ENCODE measurements around the gene VRK1. TPM values are rescaled to one million over a fixed set of nuclear protein-coding genes. Genes with fewer than 3 reads are reported as not detected.

The VRK1 gene
- total and polyA plus RNA-seq, 9 donors: 11.1 to 18.4 (median 12.3) TPM

GRCh38 chr14:96922986-96923385 is 125.8 kb downstream of the VRK1 start:
- H3K4me1 ChIP-seq (ENCODE audit: control insufficient read depth, insufficient read depth, low read length): peaks cover under 1% of the 10 kb centered on the region
- DNase-seq: no peak
- 90% methylated on average over 7 of the region's 8 CpGs for WGBS (ENCODE audit: insufficient coverage)

DNA sequence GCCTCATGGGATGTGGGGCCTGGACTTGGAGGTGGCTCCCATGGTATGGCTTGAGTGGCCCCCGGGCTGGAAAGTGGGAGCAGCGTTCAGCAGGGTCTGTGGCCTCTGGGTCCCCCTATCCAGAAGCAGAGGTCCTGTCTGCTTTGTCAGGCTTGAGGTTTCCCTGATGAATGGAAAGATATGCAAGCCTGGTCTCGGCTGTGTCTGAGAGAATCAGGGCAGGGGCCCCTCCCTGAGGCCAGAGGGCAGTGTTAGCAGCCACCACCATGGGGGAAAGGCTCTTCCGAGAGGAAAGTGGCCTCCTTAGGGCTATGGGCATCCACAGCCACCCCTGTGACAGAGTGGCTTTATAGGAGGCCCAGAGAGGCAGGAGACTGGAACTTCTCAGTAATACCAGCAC is 128.2 kb downstream of the VRK1 start:
- no peaks in the 10 kb centered on the region for H3K4me1 ChIP-seq (ENCODE audit: control insufficient read depth, insufficient read depth, low read length)
- H3K9me3 ChIP-seq (replicated peaks; ENCODE audit: control insufficient read depth, low read depth, low read length): peaks cover 2% of the 10 kb centered on the region
- no peak overlapping the region for H3K27ac ChIP-seq (ENCODE audit: low read length)
- no peak for DNase-seq
- no peaks in the 10 kb centered on the region for H3K27me3 ChIP-seq (ENCODE audit: control insufficient read depth, insufficient read depth, low read length)
- H3K4me3 ChIP-seq (ENCODE audit: low read length): no peak overlapping the region
- H3K36me3 ChIP-seq (ENCODE audit: control insufficient read depth, insufficient read depth, low read length): no peaks in the 10 kb centered on the region
- 77% methylated on average over 3 of the region's 4 CpGs for WGBS (ENCODE audit: insufficient coverage)

More at GRCh38 chr14:96922986-96923385, 125.8 kb downstream of the VRK1 start:
- Histone ChIP-seq H3K9me3 (replicated peaks; ENCODE audit: control insufficient read depth, low read depth, low read length) (peaks cover 2% of the 10 kb centered on the region), H3K27me3 (ENCODE audit: control insufficient read depth, insufficient read depth, low read length) (no peaks in the 10 kb centered on the region), H3K4me3 (ENCODE audit: low read length) (no peak overlapping the region), H3K36me3 (ENCODE audit: control insufficient read depth, insufficient read depth, low read length) (no peaks in the 10 kb centered on the region), H3K27ac (ENCODE audit: low read length) (no peak overlapping the region)

- Histone ChIP-seq H3K27me3 (ENCODE audit: control insufficient read depth, insufficient read depth, low read length) (no peaks in the 10 kb centered on the region), H3K4me3 (ENCODE audit: low read length) (no peak overlapping the region), H3K36me3 (ENCODE audit: control insufficient read depth, insufficient read depth, low read length) (no peaks in the 10 kb centered on the region), H3K4me1 (ENCODE audit: control insufficient read depth, insufficient read depth, low read length) (no peaks in the 10 kb centered on the region), H3K9me3 (replicated peaks; ENCODE audit: control insufficient read depth, low read depth, low read length) (peaks cover 2% of the 10 kb centered on the region), H3K27ac (ENCODE audit: low read length) (no peak overlapping the region)
- DNase-seq: no peak
- WGBS (ENCODE audit: insufficient coverage): 93% methylated on average over 5 of the region's 8 CpGs
These were observed 128.8 kb downstream of the VRK1 start for GRCh38 chr14:96926001-96926400.

- H3K36me3 ChIP-seq (ENCODE audit: control insufficient read depth, insufficient read depth, low read length): no peaks in the 10 kb centered on the region
- H3K27me3 ChIP-seq (ENCODE audit: control insufficient read depth, insufficient read depth, low read length): no peaks in the 10 kb centered on the region
- no peak overlapping the region for H3K4me3 ChIP-seq (ENCODE audit: low read length)
- no peak for DNase-seq
- H3K27ac ChIP-seq (ENCODE audit: low read length): no peak overlapping the region
- no peaks in the 10 kb centered on the region for H3K4me1 ChIP-seq (ENCODE audit: control insufficient read depth, insufficient read depth, low read length)
- WGBS (ENCODE audit: insufficient coverage): 90% methylated on average over 3 of the region's 3 CpGs
- no peaks in the 10 kb centered on the region for H3K9me3 ChIP-seq (replicated peaks; ENCODE audit: control insufficient read depth, low read depth, low read length)
These were observed 131.7 kb downstream of the VRK1 start for GRCh38 chr14:96928779-96929380.

- H3K4me1 ChIP-seq (ENCODE audit: control insufficient read depth, insufficient read depth, low read length): no peaks in the 10 kb centered on the region
- H3K4me3 ChIP-seq (ENCODE audit: low read length): no peak overlapping the region
- no peaks in the 10 kb centered on the region for H3K9me3 ChIP-seq (replicated peaks; ENCODE audit: control insufficient read depth, low read depth, low read length)
- no peaks in the 10 kb centered on the region for H3K27me3 ChIP-seq (ENCODE audit: control insufficient read depth, insufficient read depth, low read length)
- no peak for DNase-seq
- 78% methylated on average over 6 of the region's 10 CpGs for WGBS (ENCODE audit: insufficient coverage)
- H3K27ac ChIP-seq (ENCODE audit: low read length): no peak overlapping the region
- H3K36me3 ChIP-seq (ENCODE audit: control insufficient read depth, insufficient read depth, low read length): no peaks in the 10 kb centered on the region
These were observed 132.8 kb downstream of the VRK1 start for GRCh38 chr14:96929950-96930349.

DNA sequence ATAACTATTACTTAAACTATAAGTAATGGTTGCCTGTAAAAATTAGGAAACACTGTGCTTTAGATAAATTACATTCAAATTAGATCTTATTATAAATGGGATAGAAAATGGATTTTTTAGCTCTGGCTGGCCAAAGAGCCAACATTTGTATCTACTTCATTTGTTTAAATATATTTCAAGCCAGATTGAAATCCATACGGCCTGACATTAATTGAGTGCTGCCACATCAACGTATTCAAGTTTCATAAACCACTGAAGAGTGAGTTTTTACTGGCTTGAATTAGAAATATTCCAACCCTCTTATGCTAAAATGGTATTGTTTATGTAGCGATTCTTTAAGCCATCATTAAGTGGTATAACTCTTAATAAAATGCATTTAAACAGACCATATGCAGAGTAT is 133.3 kb downstream of the VRK1 start:
- H3K4me3 ChIP-seq (ENCODE audit: low read length): no peak overlapping the region
- H3K27ac ChIP-seq (ENCODE audit: low read length): no peak overlapping the region
- no peaks in the 10 kb centered on the region for H3K9me3 ChIP-seq (replicated peaks; ENCODE audit: control insufficient read depth, low read depth, low read length)
- WGBS (ENCODE audit: insufficient coverage): no CpG with 5 or more reads among the region's 3 CpGs
- no peak for DNase-seq
- H3K36me3 ChIP-seq (ENCODE audit: control insufficient read depth, insufficient read depth, low read length): no peaks in the 10 kb centered on the region
- H3K4me1 ChIP-seq (ENCODE audit: control insufficient read depth, insufficient read depth, low read length): no peaks in the 10 kb centered on the region
- no peaks in the 10 kb centered on the region for H3K27me3 ChIP-seq (ENCODE audit: control insufficient read depth, insufficient read depth, low read length)

All from muscle of leg (tissue), 11 donors.